ENCODE results near the gene RNF121. TPM values are rescaled to one million over a fixed set of nuclear protein-coding genes. Genes with fewer than 3 reads are reported as not detected.

RNF121 gene
- total and polyA plus RNA-seq, 9 donors: 17.4 to 32.2 (median 27.0) TPM

DNA sequence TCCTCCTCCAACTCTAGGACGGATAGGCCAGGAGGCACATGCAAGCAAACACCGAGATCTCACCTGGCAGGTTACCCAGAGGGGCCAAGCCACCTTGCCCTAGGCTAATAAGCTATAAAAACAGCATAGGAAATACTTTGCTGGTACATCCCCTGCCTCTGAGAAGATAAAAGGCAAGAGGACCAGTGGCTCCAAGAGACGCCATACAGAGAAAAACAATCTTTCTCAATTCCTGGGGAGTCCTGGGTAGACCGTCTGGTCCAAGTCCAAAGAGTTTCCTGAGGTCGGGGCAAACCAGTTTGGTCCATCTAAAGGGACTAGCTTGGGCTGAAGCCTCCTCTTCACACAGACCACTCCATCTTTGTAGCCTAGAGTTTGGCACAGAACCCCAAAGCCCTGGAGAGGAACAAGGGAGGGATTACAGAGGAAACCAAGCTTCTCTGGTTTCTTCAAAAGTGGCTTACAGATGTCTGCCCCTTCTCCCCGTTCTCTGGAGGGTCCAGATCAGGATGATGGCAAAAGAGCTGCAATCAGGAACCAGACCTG is 111.1 kb downstream of the RNF121 start:
- peaks cover 20% of the 10 kb centered on the region for H3K4me1 ChIP-seq (ENCODE audit: insufficient read depth)
- H3K4me3 ChIP-seq: peak overlapping the region; percentile 57
- peak in 3 of 5 donors; percentile 16 to 48 (median 41) for DNase-seq
- TF ChIP-seq EP300 (IDR thresholded peaks at IDR 0.05) (no peak), POLR2A (IDR thresholded peaks at IDR 0.05) (no peak)
- TF ChIP-seq, protein P1, sequence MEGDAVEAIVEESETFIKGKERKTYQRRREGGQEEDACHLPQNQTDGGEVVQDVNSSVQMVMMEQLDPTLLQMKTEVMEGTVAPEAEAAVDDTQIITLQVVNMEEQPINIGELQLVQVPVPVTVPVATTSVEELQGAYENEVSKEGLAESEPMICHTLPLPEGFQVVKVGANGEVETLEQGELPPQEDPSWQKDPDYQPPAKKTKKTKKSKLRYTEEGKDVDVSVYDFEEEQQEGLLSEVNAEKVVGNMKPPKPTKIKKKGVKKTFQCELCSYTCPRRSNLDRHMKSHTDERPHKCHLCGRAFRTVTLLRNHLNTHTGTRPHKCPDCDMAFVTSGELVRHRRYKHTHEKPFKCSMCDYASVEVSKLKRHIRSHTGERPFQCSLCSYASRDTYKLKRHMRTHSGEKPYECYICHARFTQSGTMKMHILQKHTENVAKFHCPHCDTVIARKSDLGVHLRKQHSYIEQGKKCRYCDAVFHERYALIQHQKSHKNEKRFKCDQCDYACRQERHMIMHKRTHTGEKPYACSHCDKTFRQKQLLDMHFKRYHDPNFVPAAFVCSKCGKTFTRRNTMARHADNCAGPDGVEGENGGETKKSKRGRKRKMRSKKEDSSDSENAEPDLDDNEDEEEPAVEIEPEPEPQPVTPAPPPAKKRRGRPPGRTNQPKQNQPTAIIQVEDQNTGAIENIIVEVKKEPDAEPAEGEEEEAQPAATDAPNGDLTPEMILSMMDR (IDR thresholded peaks at IDR 0.05): no peak
- 2 to 4% (median 2%) methylated on average over 6 of the region's 6 CpGs for WGBS, 3 donors
- H3K27ac ChIP-seq: peak overlapping the region; percentile 54 to 99
- H3K36me3 ChIP-seq: no peaks in the 10 kb centered on the region
- no peaks in the 10 kb centered on the region for H3K27me3 ChIP-seq
- intact Hi-C loops (cut with DNase I): loop anchor here in 2 of 4 donors (2.0 to 5.0 kb wide), 2 partner anchors 37 to 41 kb away; partner anchors contain the start of genes LRRC51 (in 1 of the 2) and NUMA1 (in 1 of the 2)
- H3K9me3 ChIP-seq: no peaks in the 10 kb centered on the region

DNA sequence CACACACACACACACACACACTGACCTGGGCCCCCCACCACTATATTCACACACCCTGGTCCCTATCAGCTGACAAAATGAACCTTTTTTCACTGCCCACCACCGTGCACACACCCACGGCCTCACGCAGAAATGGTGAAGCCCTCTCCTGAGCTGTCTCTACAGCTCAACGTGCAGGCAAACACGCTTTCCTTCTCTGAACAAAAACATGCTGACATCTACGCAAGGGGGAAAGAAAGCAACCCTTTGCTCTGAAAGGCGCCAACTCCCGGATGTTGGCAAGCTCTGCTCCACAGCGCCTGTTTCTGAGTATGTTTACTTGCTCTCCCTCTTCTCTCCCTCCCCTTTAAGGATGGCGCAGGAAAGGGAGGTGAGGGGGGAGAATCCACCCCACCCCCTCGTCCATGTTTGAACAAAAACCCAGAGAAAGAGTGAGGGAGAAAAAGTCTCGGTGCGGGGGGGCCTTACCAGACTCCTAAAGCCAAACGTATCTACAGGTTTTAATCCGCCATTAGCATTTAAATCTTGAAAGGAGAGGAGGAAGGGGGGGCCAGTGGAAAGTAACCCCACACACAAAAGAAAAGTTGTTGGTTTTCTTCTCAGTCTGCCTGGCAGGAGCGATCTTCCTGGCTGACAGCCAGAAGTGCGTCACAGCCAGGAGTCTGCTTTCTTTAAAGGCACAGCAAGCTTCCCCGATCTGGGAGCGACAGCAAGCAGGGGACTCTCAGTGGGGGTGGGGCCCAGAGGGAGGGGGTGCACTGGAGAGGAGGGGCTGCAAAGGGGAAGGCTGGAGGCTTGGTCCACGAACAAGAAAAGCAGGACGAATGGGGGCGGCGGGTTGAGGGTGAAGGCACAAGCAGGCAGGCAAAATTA is 111.9 kb downstream of the RNF121 start:
- Histone ChIP-seq H3K4me3 (peak overlapping the region; percentile 57), H3K4me1 (ENCODE audit: insufficient read depth) (peaks cover 27% of the 10 kb centered on the region), H3K27me3 (no peaks in the 10 kb centered on the region), H3K9me3 (no peaks in the 10 kb centered on the region), H3K36me3 (no peaks in the 10 kb centered on the region), H3K27ac (peak overlapping the region; percentile 89 to 99)
- DNase-seq: peak; percentile 97 to 98 (median 98)
- 0 to 1% (median 0%) methylated on average over 23 of the region's 23 CpGs for WGBS, 3 donors
- intact Hi-C loops (cut with DNase I): loop anchor here in 1 of 4 donors (5.0 kb wide), 1 partner anchor 37 kb away; no protein-coding TSS in a partner anchor
- TF ChIP-seq, protein P1 (IDR thresholded peaks at IDR 0.05): peak in 1 of 3 donors; percentile 10
- TF ChIP-seq EP300 (IDR thresholded peaks at IDR 0.05) (peak; percentile 50), POLR2A (IDR thresholded peaks at IDR 0.05) (peak; percentile 49)

DNA sequence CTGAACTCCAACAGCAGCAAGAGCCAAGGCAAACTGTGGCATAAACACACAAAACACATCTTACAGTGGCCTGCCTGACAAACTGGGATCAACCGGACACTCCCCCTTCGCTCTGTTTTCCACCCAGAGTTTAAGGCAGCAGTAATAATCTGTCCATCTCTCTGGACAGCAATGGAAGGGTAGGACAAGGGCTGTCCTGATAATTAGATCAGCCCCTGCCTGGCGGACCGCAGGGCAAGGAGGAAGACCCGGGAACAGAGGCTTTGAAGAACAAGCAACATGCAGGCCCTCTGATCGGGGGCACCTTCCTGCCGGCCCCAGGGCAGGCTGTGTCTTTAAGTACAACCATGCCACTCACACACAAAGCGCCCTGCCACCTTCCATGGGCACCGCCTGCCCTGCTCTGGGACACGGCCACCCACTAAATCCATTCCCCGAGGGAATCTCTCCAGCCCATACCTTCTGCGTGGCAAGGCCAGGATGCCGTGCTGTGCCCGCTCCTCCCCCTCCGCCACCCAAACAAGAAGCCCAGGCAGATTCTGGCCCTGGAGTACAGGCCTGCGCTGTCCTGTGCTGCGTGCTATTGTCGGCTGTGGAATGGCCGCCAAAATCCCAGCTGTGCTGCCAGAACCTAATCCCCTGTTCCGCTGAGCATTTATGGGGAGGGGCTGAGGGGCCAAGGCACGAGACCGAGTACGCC is 112.7 kb downstream of the RNF121 start:
- peak overlapping the region; percentile 89 to 99 for H3K27ac ChIP-seq
- peak; percentile 15 for TF ChIP-seq POLR2A (IDR thresholded peaks at IDR 0.05)
- TF ChIP-seq EP300 (IDR thresholded peaks at IDR 0.05): no peak
- TF ChIP-seq, protein P1 (IDR thresholded peaks at IDR 0.05): no peak
- DNase-seq: peak; percentile 71 to 84 (median 78)
- no peaks in the 10 kb centered on the region for H3K27me3 ChIP-seq
- no peaks in the 10 kb centered on the region for H3K9me3 ChIP-seq
- intact Hi-C loops (cut with DNase I): loop anchor here in 1 of 4 donors (5.0 kb wide), 1 partner anchor 36 kb away; no protein-coding TSS in a partner anchor
- peaks cover 25% of the 10 kb centered on the region for H3K4me1 ChIP-seq (ENCODE audit: insufficient read depth)
- no peaks in the 10 kb centered on the region for H3K36me3 ChIP-seq
- 0 to 1% (median 1%) methylated on average over 22 to 23 of the region's 23 CpGs for WGBS, 3 donors
- H3K4me3 ChIP-seq: peak overlapping the region; percentile 57

All from ovary (tissue), 9 donors.